IMR-90 (cell line): ENCODE data around the gene CYP39A1.

Experiments
- CEBPB ChIP-seq: IDR thresholded peaks from 2 replicates; pipeline ENCODE4 v1.6.1; 2012; ENCODE audit warnings: low read depth, low read length, improper control_type of control experiment
- CHD1 ChIP-seq: IDR thresholded peaks from 2 replicates; pipeline ENCODE4 v1.6.1; 2012; ENCODE audit warnings: low read depth, low read length, improper control_type of control experiment
- FOS ChIP-seq: fragments of 150-350 bp; IDR thresholded peaks from 2 replicates; pipeline ENCODE4 v1.6.1; 2016; ENCODE audit warnings: low read depth, low read length
- MAZ ChIP-seq: IDR thresholded peaks from 2 replicates; pipeline ENCODE4 v1.6.1; 2012; ENCODE audit warnings: low read depth, mild to moderate bottlenecking, low read length, improper control_type of control experiment, moderate library complexity, borderline replicate concordance
- MXI1 ChIP-seq: IDR thresholded peaks from 2 replicates; pipeline ENCODE4 v1.6.1; 2012; ENCODE audit warnings: low read depth, mild to moderate bottlenecking, low read length, moderate library complexity, borderline replicate concordance
- NFE2L2 ChIP-seq: fragments of 150-350 bp; IDR thresholded peaks from 2 replicates; pipeline ENCODE4 v1.6.1; 2016; ENCODE audit warnings: low read depth, mild to moderate bottlenecking, low read length
- POLR2A ChIP-seq: IDR thresholded peaks from 2 replicates; pipeline ENCODE4 v1.6.1; 2012; ENCODE audit warnings: mild to moderate bottlenecking, low read depth, low read length
- RAD21 ChIP-seq: IDR thresholded peaks from 2 replicates; pipeline ENCODE4 v1.6.1; 2012; ENCODE audit warnings: low read length, improper control_type of control experiment
- RCOR1 ChIP-seq: IDR thresholded peaks from 2 replicates; pipeline ENCODE4 v1.6.1; 2012; ENCODE audit warnings: mild to moderate bottlenecking, low read length, improper control_type of control experiment; ENCODE audit not compliant: insufficient replicate concordance
- SMC3 ChIP-seq: fragments of 150-350 bp; IDR thresholded peaks from 2 replicates; pipeline ENCODE4 v1.6.1; 2016; ENCODE audit warnings: low read depth, mild to moderate bottlenecking, antibody characterized with exemption, low read length, moderate library complexity
- USF2 ChIP-seq: fragments of 150-350 bp; IDR thresholded peaks from 2 replicates; pipeline ENCODE4 v1.6.1; 2017; ENCODE audit warnings: mild to moderate bottlenecking, antibody characterized with exemption, low read length, low read depth
- TF ChIP-seq, protein P1 (sequence below): conservative IDR thresholded peaks from 2 replicates; pipeline ENCODE4 v1.5.1; 2012; ENCODE audit warnings: mild to moderate bottlenecking, low read depth, low read length, improper control_type of control experiment
- TF ChIP-seq, protein P2 (sequence below): fragments of 150-350 bp; IDR thresholded peaks from 2 replicates; pipeline ENCODE4 v1.6.1; 2016; ENCODE audit warnings: low read depth, mild to moderate bottlenecking, low read length, moderate library complexity, borderline replicate concordance

- TF ChIP-seq SMC3 (no peak), USF2 (no peak), RCOR1 (no peak), POLR2A (no peak), NFE2L2 (no peak), FOS (no peak), RAD21 (no peak), MXI1 (no peak), CHD1 (no peak), MAZ (no peak), CEBPB (no peak)
- TF ChIP-seq, protein P1, sequence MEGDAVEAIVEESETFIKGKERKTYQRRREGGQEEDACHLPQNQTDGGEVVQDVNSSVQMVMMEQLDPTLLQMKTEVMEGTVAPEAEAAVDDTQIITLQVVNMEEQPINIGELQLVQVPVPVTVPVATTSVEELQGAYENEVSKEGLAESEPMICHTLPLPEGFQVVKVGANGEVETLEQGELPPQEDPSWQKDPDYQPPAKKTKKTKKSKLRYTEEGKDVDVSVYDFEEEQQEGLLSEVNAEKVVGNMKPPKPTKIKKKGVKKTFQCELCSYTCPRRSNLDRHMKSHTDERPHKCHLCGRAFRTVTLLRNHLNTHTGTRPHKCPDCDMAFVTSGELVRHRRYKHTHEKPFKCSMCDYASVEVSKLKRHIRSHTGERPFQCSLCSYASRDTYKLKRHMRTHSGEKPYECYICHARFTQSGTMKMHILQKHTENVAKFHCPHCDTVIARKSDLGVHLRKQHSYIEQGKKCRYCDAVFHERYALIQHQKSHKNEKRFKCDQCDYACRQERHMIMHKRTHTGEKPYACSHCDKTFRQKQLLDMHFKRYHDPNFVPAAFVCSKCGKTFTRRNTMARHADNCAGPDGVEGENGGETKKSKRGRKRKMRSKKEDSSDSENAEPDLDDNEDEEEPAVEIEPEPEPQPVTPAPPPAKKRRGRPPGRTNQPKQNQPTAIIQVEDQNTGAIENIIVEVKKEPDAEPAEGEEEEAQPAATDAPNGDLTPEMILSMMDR, result no peak
- TF ChIP-seq, protein P2, sequence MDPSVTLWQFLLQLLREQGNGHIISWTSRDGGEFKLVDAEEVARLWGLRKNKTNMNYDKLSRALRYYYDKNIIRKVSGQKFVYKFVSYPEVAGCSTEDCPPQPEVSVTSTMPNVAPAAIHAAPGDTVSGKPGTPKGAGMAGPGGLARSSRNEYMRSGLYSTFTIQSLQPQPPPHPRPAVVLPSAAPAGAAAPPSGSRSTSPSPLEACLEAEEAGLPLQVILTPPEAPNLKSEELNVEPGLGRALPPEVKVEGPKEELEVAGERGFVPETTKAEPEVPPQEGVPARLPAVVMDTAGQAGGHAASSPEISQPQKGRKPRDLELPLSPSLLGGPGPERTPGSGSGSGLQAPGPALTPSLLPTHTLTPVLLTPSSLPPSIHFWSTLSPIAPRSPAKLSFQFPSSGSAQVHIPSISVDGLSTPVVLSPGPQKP, result no peak
These were observed 54.4 kb downstream of the CYP39A1 start for GRCh38 chr6:46598215-46598614.
